Measurements from ENCODE around the gene MINAR1.

DNA sequence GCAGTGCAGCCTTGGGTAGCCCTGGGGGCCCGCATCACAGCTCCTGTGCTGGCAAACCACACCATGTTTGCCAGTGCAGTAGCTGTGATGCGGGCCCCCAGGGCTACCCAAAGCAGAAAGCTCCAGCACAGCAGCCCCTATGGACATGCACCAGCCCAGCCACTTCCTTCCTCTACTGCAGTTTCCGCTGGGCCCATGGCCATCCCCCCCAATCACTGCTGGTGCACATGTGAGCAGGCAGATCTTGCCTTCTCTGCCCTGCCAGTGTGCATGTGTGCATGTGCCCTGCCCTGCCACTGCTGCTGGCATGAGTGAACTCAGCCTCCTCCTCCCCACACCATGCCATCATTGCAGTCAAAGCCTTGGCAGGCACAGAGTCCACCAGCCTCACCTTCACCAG, 20.1 kb upstream of the MINAR1 start:
- TF ChIP-seq, protein P1, sequence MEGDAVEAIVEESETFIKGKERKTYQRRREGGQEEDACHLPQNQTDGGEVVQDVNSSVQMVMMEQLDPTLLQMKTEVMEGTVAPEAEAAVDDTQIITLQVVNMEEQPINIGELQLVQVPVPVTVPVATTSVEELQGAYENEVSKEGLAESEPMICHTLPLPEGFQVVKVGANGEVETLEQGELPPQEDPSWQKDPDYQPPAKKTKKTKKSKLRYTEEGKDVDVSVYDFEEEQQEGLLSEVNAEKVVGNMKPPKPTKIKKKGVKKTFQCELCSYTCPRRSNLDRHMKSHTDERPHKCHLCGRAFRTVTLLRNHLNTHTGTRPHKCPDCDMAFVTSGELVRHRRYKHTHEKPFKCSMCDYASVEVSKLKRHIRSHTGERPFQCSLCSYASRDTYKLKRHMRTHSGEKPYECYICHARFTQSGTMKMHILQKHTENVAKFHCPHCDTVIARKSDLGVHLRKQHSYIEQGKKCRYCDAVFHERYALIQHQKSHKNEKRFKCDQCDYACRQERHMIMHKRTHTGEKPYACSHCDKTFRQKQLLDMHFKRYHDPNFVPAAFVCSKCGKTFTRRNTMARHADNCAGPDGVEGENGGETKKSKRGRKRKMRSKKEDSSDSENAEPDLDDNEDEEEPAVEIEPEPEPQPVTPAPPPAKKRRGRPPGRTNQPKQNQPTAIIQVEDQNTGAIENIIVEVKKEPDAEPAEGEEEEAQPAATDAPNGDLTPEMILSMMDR (IDR thresholded peaks at IDR 0.05), result no peak
- TF ChIP-seq POLR2AphosphoS5 (IDR thresholded peaks at IDR 0.05), result no peak

Data from sigmoid colon (tissue), 4 donors.